Heart left ventricle (tissue), 16 donors: ENCODE data around the gene SZT2. TPM values are rescaled to one million over a fixed set of nuclear protein-coding genes. Genes with fewer than 3 reads are reported as not detected.
"Not testable (repeated sequence)": the region's sequence is repeated elsewhere in the genome, so short reads cannot be mapped to it uniquely, and the experiment has no call there.

ENCODE experiments used
- ATAC-seq, 4 donors: fragments of 200-7000 bp; cut with Tn5 transposase; one replicate each; pipeline ENCODE4 v1.9.1; 2020 to 2022; ENCODE audit warnings: moderate library complexity in 4 of 4, mild to moderate bottlenecking in 3 of 4, moderate number of reproducible peaks in 1 of 4
- DNase-seq, 5 donors: peaks; one replicate each; pipeline ENCODE4 v3.0.0-alpha.2; 2020
- H3K27ac ChIP-seq, 12 donors: fragments of 200-600 bp; sonication (generic) in 4 of 12; one replicate each; pipeline versions ENCODE4 v1.5.0 to v1.8.0; 2016 to 2022; ENCODE audit warnings: mild to moderate bottlenecking in 2 of 12
- H3K27me3 ChIP-seq, 9 donors: fragments of 200-600 bp; sonication (generic) in 2 of 9; one replicate each; pipeline versions ENCODE4 v1.5.1 to v1.8.0; 2016 to 2022; ENCODE audit warnings: mild to moderate bottlenecking in 3 of 9
- H3K36me3 ChIP-seq, 9 donors: fragments of 200-600 bp; sonication (generic) in 2 of 9; one replicate each; pipeline versions ENCODE4 v1.5.0 to v1.8.0; 2018 to 2022; ENCODE audit warnings: mild to moderate bottlenecking in 2 of 9
- H3K4me1 ChIP-seq, 12 donors: fragments of 200-600 bp; sonication (generic) in 4 of 12; one replicate each; pipeline versions ENCODE4 v1.5.0 to v1.8.0; 2016 to 2022; ENCODE audit warnings: mild to moderate bottlenecking in 3 of 12
- H3K4me3 ChIP-seq, 12 donors: fragments of 200-600 bp; sonication (generic) in 4 of 12; one replicate each; pipeline versions ENCODE4 v1.5.0 to v1.8.0; 2017 to 2022; ENCODE audit warnings: mild to moderate bottlenecking in 9 of 12, moderate library complexity in 4 of 12
- H3K9me3 ChIP-seq, 12 donors: fragments of 200-600 bp; sonication (generic) in 4 of 12; one replicate each; pipeline versions ENCODE4 v1.5.0 to v1.8.0; 2016 to 2022; ENCODE audit warnings: mild to moderate bottlenecking in 1 of 12
- CTCF ChIP-seq, 12 donors: fragments of 200-600 bp; sonication (generic) in 4 of 12; IDR thresholded peaks; one replicate each; pipeline versions ENCODE4 v1.5.0 to v1.8.0; 2018 to 2022; ENCODE audit warnings: antibody characterized with exemption in 12 of 12, mild to moderate bottlenecking in 5 of 12
- POLR2A ChIP-seq, 2 donors: fragments of 450-650 bp; IDR thresholded peaks; one replicate each; pipeline ENCODE4 v1.6.1; 2017; ENCODE audit warnings: antibody characterized with exemption in 2 of 2, mild to moderate bottlenecking in 2 of 2, moderate library complexity in 2 of 2
- WGBS, 4 donors: extraction: QIAGEN DNeasy Blood & Tissue Kit in 2 of 4; methylation state at CpG; one replicate each; pipeline versions ENCODE4 v1.1.5 to v1.1.7; 2013 to 2018; 5-methylcytosine and 5-hydroxymethylcytosine counted together
- intact Hi-C, 10 donors: fragments of 100-400 bp; cut with DNase I; formaldehyde crosslinking; loops; one replicate each; pipeline versions ENCODE4 v1.11.1 to v1.14.2; 2022
- polyA plus RNA-seq, 2 donors: library from polyadenylated mRNA; stranded (reverse); fragments of 200-250 nt; gene quantifications; one replicate each; pipeline ENCODE4 v1.2.3, GENCODE V29; 2013
- total RNA-seq, 9 donors: library from RNA; depleted of rRNA in 2 of 9; stranded (reverse); fragments of >200 nt in 2 of 9; fragmentation: NEBNext Ultra II Directional in 3 of 9; extraction: Animal tissue kit (Norgen Biotek cat#: 25700) in 3 of 9; gene quantifications; one replicate each; pipeline versions ENCODE4 v1.1.0 to v1.2.4, GENCODE V29; 2016 to 2023
- donor health status: ischemic (EF 13 %, LVEDD 7.1; RV severe dilation, severe dysfunction).
- donor health status: healthy with polysubstance abuse.
- donor health status: DM: no; HTN: yes; CAD: no.
- donor health status: DM: no; HTN: no; CAD: no.
- donor health status: ischemic (EF 25% LVEDD 6.9; RV normal size, moderate dysfunction).
- donor health status: ischemic (EF 25% LVEDD 5.7; RV mildly dilated, moderate dysfunction).
- donor health status: healthy.
- donor health status: DM: yes; HTN: yes; CAD: no.
- donor health status: ischemic (EF 35%, LVEDD 5.7; RV mildly dilated, moderate dysfunction).
- donor health status: nonischemic (EF 11% LVEDD 7.7; RV severe dilation, severe dysfunction).
- donor health status: DM: yes; HTN: yes; CAD: no.
- donor health status: PGD.
- donor health status: ischemic (EF 29% LVEDD 5.4; RV normal size, mild dysfunction).
- donor health status: nonischemic (EF 23%, LVEDD 6.1; RV moderate dilation, normal function).

Gene SZT2
- total and polyA plus RNA-seq, 11 donors: 13.1 to 39.7 (median 24.4) TPM

- H3K27me3 ChIP-seq: no peaks in the 10 kb centered on the region
- H3K4me3 ChIP-seq: no peak overlapping the region
- no peaks in the 10 kb centered on the region for H3K36me3 ChIP-seq
- H3K4me1 ChIP-seq: no peaks in the 10 kb centered on the region
- DNase-seq (no peak), ATAC-seq (no peak)
- no peak for TF ChIP-seq POLR2A (IDR thresholded peaks at IDR 0.05)
- TF ChIP-seq CTCF (IDR thresholded peaks at IDR 0.05): no peak
- H3K9me3 ChIP-seq: no peaks in the 10 kb centered on the region
- H3K27ac ChIP-seq: no peak overlapping the region
- intact Hi-C loops: no loop called here
- WGBS, 4 donors: 53 to 59% (median 56%) methylated on average over 2 of the region's 2 CpGs
Observed at GRCh38 chr1:43466403-43466802, 76.7 kb downstream of the SZT2 start.

GRCh38 chr1:43468414-43468813 is 78.7 kb downstream of the SZT2 start:
- ATAC-seq (no peak), DNase-seq (no peak)
- TF ChIP-seq POLR2A (IDR thresholded peaks at IDR 0.05): no peak
- no peak for TF ChIP-seq CTCF (IDR thresholded peaks at IDR 0.05)
- Histone ChIP-seq H3K27ac (no peak overlapping the region), H3K27me3 (no peaks in the 10 kb centered on the region), H3K4me1 (peaks cover 0 to 5% (median 0%) of the 10 kb centered on the region in 12 donors), H3K36me3 (no peaks in the 10 kb centered on the region), H3K9me3 (no peaks in the 10 kb centered on the region), H3K4me3 (no peak overlapping the region)
- intact Hi-C loops: no loop called here
- WGBS, 4 donors: 89 to 96% (median 92%) methylated on average over 2 to 3 of the region's 3 CpGs

GRCh38 chr1:43469932-43470331 is 80.2 kb downstream of the SZT2 start:
- WGBS, 4 donors: 65 to 92% (median 75%) methylated on average over 1 of the region's 1 CpG
- DNase-seq: no peak
- no peak for ATAC-seq
- TF ChIP-seq CTCF (IDR thresholded peaks at IDR 0.05) (no peak), POLR2A (IDR thresholded peaks at IDR 0.05) (no peak)
- H3K36me3 ChIP-seq: no peaks in the 10 kb centered on the region
- no peak overlapping the region for H3K4me3 ChIP-seq
- peaks cover 0 to 5% (median 0%) of the 10 kb centered on the region in 12 donors for H3K4me1 ChIP-seq
- intact Hi-C loops: no loop called here
- no peak overlapping the region for H3K27ac ChIP-seq
- H3K27me3 ChIP-seq: no peaks in the 10 kb centered on the region
- no peaks in the 10 kb centered on the region for H3K9me3 ChIP-seq

- no peaks in the 10 kb centered on the region for H3K27me3 ChIP-seq
- intact Hi-C loops: no loop called here
- no peaks in the 10 kb centered on the region for H3K9me3 ChIP-seq
- peak overlapping the region in 1 of 12 donors; percentile 8 for H3K27ac ChIP-seq
- H3K36me3 ChIP-seq: no peaks in the 10 kb centered on the region
- WGBS, 4 donors: 67 to 80% (median 74%) methylated on average over 5 of the region's 5 CpGs
- no peak for DNase-seq
- TF ChIP-seq CTCF (IDR thresholded peaks at IDR 0.05) (no peak), POLR2A (IDR thresholded peaks at IDR 0.05) (no peak)
- ATAC-seq: no peak
- no peak overlapping the region for H3K4me3 ChIP-seq
- H3K4me1 ChIP-seq: peaks cover 0 to 5% (median 0%) of the 10 kb centered on the region in 12 donors
Observed at GRCh38 chr1:43472087-43472462, 82.4 kb downstream of the SZT2 start.

GRCh38 chr1:43472463-43473151 is 82.9 kb downstream of the SZT2 start:
- H3K9me3 ChIP-seq, DNase-seq, intact Hi-C loops, H3K36me3 ChIP-seq, H3K4me3 ChIP-seq, H3K4me1 ChIP-seq, H3K27me3 ChIP-seq: not testable (repeated sequence)
- ATAC-seq: peak in 3 of 4 donors; percentile 24 to 49 (median 31)
- WGBS, 4 donors: 44 to 57% (median 49%) methylated on average over 5 to 6 of the region's 6 CpGs
- peak overlapping the region in 1 of 12 donors; percentile 53 for H3K27ac ChIP-seq
